ENCODE data around the gene RAD51AP2.
"Not testable (repeated sequence)": the region's sequence is repeated elsewhere in the genome, so short reads cannot be mapped to it uniquely, and the experiment has no call there.

The RAD51AP2 gene

GRCh38 chr2:17518212-17519154 is at the start of gene RAD51AP2:
TSS of gene RAD51AP2 (minus strand) at chr2:17518440. CDS start at chr2:17518415, 25 bp downstream.
- DNase-seq (ENCODE audit: insufficient read length, low spot score) (peak; percentile 38), FAIRE-seq (no peak)
- TF ChIP-seq CTCF (IDR thresholded peaks at IDR 0.05; ENCODE audit: insufficient read depth, missing control alignments): no peak

- not testable (repeated sequence) for FAIRE-seq; DNase-seq (ENCODE audit: insufficient read length, low spot score)
Observed at GRCh38 chr2:17565726-17566125, 47.5 kb upstream of the RAD51AP2 start.

- TF ChIP-seq CTCF (IDR thresholded peaks at IDR 0.05; ENCODE audit: insufficient read depth, missing control alignments): no peak
- no peak for FAIRE-seq
- no peak for DNase-seq (ENCODE audit: insufficient read length, low spot score)
Observed at GRCh38 chr2:17558878-17559277, 40.6 kb upstream of the RAD51AP2 start.

- no peak for TF ChIP-seq CTCF (IDR thresholded peaks at IDR 0.05; ENCODE audit: insufficient read depth, missing control alignments)
- FAIRE-seq (no peak), DNase-seq (ENCODE audit: insufficient read length, low spot score) (no peak)
Observed at GRCh38 chr2:17558053-17558452, 39.8 kb upstream of the RAD51AP2 start.

- FAIRE-seq (no peak), DNase-seq (ENCODE audit: insufficient read length, low spot score) (no peak)
- no peak for TF ChIP-seq CTCF (IDR thresholded peaks at IDR 0.05; ENCODE audit: insufficient read depth, missing control alignments)
Observed at GRCh38 chr2:17557596-17557995, 39.4 kb upstream of the RAD51AP2 start.

- FAIRE-seq (no peak), DNase-seq (ENCODE audit: insufficient read length, low spot score) (no peak)
- TF ChIP-seq CTCF (IDR thresholded peaks at IDR 0.05; ENCODE audit: insufficient read depth, missing control alignments): no peak
Observed at GRCh38 chr2:17555150-17555549, 36.9 kb upstream of the RAD51AP2 start.

GRCh38 chr2:17550907-17551306 is 32.7 kb upstream of the RAD51AP2 start:
- DNase-seq (ENCODE audit: insufficient read length, low spot score) (no peak), FAIRE-seq (no peak)
- TF ChIP-seq CTCF (IDR thresholded peaks at IDR 0.05; ENCODE audit: insufficient read depth, missing control alignments): no peak
